ENCODE results near the gene FOCAD. TPM values are rescaled to one million over a fixed set of nuclear protein-coding genes. Genes with fewer than 3 reads are reported as not detected.

FOCAD gene
- total RNA-seq, 4 donors from 2014 or later: 17.6 to 27.2 (median 20.1) TPM

DNA sequence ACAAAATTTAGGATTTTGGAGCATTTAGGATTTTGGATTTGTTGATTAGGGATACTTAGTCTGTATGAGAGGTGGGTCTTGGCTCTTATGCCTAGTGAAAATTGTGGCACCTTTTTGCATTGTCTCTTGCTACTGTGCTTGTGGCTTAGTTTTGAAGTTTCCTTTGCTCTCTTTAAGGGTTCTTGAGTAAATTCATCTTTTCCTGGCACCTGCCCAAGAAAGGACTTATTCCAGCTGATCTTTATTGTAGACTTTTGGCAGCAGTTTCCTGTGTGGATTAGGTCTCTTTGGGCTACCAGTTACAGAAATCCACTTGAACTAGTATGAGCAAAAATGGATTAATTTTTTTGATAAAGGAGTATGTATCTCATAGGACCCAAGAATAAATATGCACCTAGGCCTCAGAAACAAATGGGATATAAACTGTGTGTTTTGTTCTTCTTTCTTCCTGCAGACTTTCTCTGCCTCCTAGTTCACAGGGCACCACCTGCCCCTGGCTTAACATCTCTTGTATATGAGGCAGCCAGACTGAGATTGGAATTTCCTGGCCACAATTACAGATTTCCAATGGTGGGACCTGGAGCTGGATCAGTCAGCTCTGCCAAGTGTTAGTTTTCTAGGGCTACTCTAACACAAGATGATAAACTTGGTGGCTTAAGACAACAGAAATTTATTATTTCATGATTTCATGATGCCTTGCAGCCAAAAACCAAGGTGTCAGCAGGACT, 44.6 kb downstream of the FOCAD start:
- no peak overlapping the region for H3K4me3 ChIP-seq
- H3K27ac ChIP-seq (replicated peaks in 1 of 4): no peak overlapping the region
- TF ChIP-seq, protein P1, sequence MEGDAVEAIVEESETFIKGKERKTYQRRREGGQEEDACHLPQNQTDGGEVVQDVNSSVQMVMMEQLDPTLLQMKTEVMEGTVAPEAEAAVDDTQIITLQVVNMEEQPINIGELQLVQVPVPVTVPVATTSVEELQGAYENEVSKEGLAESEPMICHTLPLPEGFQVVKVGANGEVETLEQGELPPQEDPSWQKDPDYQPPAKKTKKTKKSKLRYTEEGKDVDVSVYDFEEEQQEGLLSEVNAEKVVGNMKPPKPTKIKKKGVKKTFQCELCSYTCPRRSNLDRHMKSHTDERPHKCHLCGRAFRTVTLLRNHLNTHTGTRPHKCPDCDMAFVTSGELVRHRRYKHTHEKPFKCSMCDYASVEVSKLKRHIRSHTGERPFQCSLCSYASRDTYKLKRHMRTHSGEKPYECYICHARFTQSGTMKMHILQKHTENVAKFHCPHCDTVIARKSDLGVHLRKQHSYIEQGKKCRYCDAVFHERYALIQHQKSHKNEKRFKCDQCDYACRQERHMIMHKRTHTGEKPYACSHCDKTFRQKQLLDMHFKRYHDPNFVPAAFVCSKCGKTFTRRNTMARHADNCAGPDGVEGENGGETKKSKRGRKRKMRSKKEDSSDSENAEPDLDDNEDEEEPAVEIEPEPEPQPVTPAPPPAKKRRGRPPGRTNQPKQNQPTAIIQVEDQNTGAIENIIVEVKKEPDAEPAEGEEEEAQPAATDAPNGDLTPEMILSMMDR (IDR thresholded peaks at IDR 0.05): no peak
- TF ChIP-seq EP300 (IDR thresholded peaks at IDR 0.05): no peak
- TF ChIP-seq POLR2AphosphoS5 (IDR thresholded peaks at IDR 0.05): no peak
- TF ChIP-seq POLR2A (IDR thresholded peaks at IDR 0.05; ENCODE audit: low read depth): no peak
- H3K9me3 ChIP-seq: no peaks in the 10 kb centered on the region
- no peak for DNase-seq (ENCODE audit: extremely low spot score)
- peaks cover 5 to 15% (median 11%) of the 10 kb centered on the region in 4 donors for H3K4me1 ChIP-seq
- intact Hi-C loops (cut with DNase I): no loop called here
- H3K36me3 ChIP-seq: peaks cover 0 to 5% (median 0%) of the 10 kb centered on the region in 4 donors
- H3K27me3 ChIP-seq: no peaks in the 10 kb centered on the region

DNA sequence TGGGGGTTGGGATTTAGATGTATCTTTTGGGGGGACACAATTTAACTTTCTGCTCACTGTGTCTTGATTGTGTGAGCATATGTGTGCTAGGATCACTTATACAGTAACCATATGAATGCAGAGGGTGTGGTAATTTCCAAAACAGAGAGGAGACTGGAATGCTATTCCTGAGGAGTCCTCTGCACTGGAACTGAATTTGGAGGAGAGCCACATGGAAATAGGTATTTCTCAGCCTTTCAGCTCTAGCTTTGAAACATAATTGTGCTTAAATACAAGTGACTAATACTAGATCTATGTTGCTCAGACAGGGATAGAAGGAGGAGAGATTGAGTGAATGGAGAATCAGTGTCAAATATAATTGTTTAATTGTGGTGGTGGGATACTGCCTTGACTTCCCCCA, 45.5 kb downstream of the FOCAD start:
- H3K4me3 ChIP-seq: no peak overlapping the region
- H3K27me3 ChIP-seq: no peaks in the 10 kb centered on the region
- H3K36me3 ChIP-seq: peaks cover 0 to 2% (median 0%) of the 10 kb centered on the region in 4 donors
- peaks cover 5 to 15% (median 11%) of the 10 kb centered on the region in 4 donors for H3K4me1 ChIP-seq
- intact Hi-C loops (cut with DNase I): no loop called here
- TF ChIP-seq, protein P1 (IDR thresholded peaks at IDR 0.05): no peak
- no peak for TF ChIP-seq EP300 (IDR thresholded peaks at IDR 0.05)
- no peak for TF ChIP-seq POLR2AphosphoS5 (IDR thresholded peaks at IDR 0.05)
- no peak for DNase-seq (ENCODE audit: extremely low spot score)
- H3K9me3 ChIP-seq: no peaks in the 10 kb centered on the region
- H3K27ac ChIP-seq (replicated peaks in 1 of 4): no peak overlapping the region

DNA sequence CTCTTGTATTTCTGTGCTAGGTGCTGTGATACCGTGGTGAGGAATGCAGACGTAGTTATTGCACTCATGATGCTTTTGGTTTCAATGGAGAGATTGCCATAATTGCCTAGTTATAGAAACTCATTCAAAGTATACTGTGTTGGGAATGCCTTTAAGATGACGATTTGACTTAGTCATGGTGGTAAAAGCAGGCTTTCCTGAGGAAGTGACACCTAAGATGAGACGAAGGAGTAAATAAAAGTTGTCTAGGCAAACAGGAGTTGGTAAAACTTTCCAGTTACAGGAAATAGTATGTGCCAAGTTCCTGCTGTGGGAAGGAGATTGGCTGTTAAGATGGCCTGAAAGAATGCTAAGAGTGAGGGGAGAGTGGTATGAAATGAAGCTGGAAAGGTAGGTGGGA, 48.1 kb downstream of the FOCAD start:
- no peak overlapping the region for H3K27ac ChIP-seq (replicated peaks in 1 of 4)
- intact Hi-C loops (cut with DNase I): no loop called here
- H3K36me3 ChIP-seq: peaks cover 0 to 2% (median 0%) of the 10 kb centered on the region in 4 donors
- 80% methylated on average over 4 of the region's 4 CpGs for WGBS
- no peaks in the 10 kb centered on the region for H3K27me3 ChIP-seq
- peaks cover 0 to 5% (median 0%) of the 10 kb centered on the region in 4 donors for H3K4me1 ChIP-seq
- TF ChIP-seq, protein P1 (IDR thresholded peaks at IDR 0.05): no peak
- TF ChIP-seq EP300 (IDR thresholded peaks at IDR 0.05): no peak
- no peak for TF ChIP-seq POLR2A (IDR thresholded peaks at IDR 0.05; ENCODE audit: low read depth)
- no peak for TF ChIP-seq POLR2AphosphoS5 (IDR thresholded peaks at IDR 0.05)
- no peak overlapping the region for H3K4me3 ChIP-seq
- H3K9me3 ChIP-seq: no peaks in the 10 kb centered on the region
- DNase-seq (ENCODE audit: extremely low spot score): no peak

DNA sequence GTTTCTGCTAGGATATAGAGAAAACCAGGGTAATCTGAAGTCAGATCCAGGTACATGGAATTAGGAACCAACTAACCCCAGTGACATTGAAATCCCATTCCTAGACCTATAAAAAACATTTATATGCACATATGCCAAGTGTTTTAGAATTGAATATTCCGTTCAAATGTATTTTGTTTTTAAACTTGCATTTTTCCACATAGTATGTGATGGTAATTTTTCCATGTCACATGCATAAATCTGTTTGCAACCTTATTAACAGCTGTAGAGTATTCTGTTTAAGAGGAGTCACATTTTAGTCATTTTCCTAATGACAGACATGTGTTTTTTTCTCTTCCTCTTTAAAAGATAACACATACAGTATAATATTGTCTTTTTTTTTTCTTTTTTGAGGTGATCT, 50.2 kb downstream of the FOCAD start:
- intact Hi-C loops (cut with DNase I): no loop called here
- Histone ChIP-seq H3K27me3 (no peaks in the 10 kb centered on the region), H3K9me3 (no peaks in the 10 kb centered on the region), H3K27ac (replicated peaks in 1 of 4) (no peak overlapping the region), H3K4me1 (no peaks in the 10 kb centered on the region), H3K36me3 (peaks cover 0 to 7% (median 0%) of the 10 kb centered on the region in 4 donors), H3K4me3 (no peak overlapping the region)
- 90% methylated on average over 1 of the region's 1 CpG for WGBS
- TF ChIP-seq, protein P1 (IDR thresholded peaks at IDR 0.05): no peak
- TF ChIP-seq POLR2AphosphoS5 (IDR thresholded peaks at IDR 0.05) (no peak), POLR2A (IDR thresholded peaks at IDR 0.05; ENCODE audit: low read depth) (no peak), EP300 (IDR thresholded peaks at IDR 0.05) (no peak)
- DNase-seq (ENCODE audit: extremely low spot score): no peak

DNA sequence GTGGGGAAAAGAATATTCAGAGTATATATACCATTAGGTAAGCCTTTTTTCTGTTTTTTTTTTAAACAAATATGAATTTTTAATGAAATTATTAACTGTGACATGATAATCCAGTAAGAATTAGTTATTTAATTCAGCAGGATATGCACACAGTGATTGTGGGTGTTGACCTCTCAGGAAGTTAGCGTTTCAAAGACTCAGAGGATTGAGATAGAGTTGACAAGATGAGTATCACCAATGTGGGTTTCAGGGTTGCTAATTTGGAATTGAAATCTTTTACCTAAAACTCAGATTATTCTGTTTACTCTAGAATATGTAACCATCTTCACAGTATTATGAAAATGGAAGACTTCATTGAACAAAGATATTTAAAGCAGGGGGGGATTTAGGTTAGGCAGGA, 56.2 kb downstream of the FOCAD start:
- 90% methylated on average over 1 of the region's 1 CpG for WGBS
- no peaks in the 10 kb centered on the region for H3K27me3 ChIP-seq
- TF ChIP-seq, protein P1 (IDR thresholded peaks at IDR 0.05): no peak
- TF ChIP-seq POLR2AphosphoS5 (IDR thresholded peaks at IDR 0.05): no peak
- TF ChIP-seq POLR2A (IDR thresholded peaks at IDR 0.05; ENCODE audit: low read depth): no peak
- TF ChIP-seq EP300 (IDR thresholded peaks at IDR 0.05): no peak
- no peak overlapping the region for H3K27ac ChIP-seq (replicated peaks in 1 of 4)
- DNase-seq (ENCODE audit: extremely low spot score): no peak
- H3K9me3 ChIP-seq: no peaks in the 10 kb centered on the region
- H3K36me3 ChIP-seq: peaks cover 0 to 11% (median 2%) of the 10 kb centered on the region in 4 donors
- intact Hi-C loops (cut with DNase I): no loop called here
- no peaks in the 10 kb centered on the region for H3K4me1 ChIP-seq
- H3K4me3 ChIP-seq: no peak overlapping the region

Data from esophagus muscularis mucosa (tissue), 4 donors.